GM12874 (cell line): ENCODE data around the gene CPXM1.

Source experiments
- CTCF ChIP-seq: IDR thresholded peaks from 2 replicates; pipeline ENCODE4 v1.5.1; 2011; ENCODE audit warnings: low read depth, mild to moderate bottlenecking, control low read depth, low read length, moderate library complexity; ENCODE audit not compliant: insufficient read depth

Gene CPXM1

DNA sequence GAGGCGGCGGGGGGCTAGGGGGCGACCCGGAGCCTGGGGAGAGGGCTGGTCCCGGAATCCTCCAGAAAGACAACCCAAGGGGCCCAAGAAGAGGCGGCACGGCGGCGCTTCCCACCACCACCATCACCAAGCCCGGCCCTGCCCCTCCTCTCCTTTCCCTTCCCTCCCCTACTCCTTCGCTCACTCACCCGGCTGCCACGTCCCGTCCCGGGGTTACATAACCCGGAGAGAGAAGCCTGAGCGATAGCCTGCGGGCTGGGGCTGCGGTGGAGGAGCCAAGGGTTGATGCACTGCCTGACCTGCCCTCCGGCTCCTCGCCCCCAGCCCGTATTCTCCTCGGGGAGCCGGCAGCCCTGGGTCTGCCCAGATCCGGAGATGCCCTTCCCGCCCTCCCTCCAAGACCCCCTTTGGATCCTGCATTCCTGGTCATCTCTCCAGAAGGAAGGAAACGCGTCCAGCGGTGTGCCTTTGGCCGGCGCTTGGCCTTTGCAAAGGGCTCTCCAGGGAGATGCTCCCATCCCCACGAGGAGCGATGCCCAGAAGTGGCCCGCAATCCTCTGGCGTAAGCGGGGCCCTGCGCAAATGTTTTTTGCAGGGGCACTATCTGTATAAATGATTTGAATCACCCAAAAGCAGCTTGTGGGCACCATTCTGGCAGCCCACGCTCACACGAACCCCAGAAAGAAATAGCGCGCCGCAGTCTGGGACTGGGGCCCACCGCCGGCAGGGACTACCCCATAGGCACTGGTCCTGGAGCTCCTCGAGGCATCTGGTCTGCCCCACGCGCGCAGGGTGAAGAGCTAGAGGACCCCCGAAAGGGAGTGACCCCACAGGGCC lies 4.6 kb upstream of the CPXM1 start:
- no peak for TF ChIP-seq CTCF

- TF ChIP-seq CTCF, result no peak
Observed at GRCh38 chr20:2804041-2804828, 3.8 kb upstream of the CPXM1 start.

DNA sequence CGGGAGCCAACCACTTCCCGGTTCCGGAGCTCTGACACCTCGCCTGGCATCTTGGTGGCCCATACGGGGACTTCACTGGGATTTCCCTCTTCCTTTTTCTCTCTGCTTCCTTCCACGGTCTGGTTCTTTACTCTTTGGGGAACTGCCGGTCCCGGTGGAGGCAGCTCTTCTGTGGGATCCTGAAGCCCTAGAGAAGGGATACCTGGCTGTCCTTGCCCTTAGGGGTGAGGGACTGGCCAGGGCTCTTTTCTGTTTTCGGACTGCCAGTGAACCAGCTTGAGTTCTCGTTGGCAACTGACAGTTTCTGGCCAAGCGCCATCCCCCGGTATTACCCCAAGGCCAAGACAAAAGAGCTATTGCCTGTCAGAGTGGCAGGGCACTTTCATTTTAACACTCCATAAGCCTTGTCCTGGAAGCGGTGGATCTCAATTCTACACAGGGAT lies 880 bp upstream of the CPXM1 start:
- TF ChIP-seq CTCF, result no peak

GRCh38 chr20:2799688-2800520 lies 523 bp downstream of the CPXM1 start:
- TF ChIP-seq CTCF, result no peak

GRCh38 chr20:2799271-2799670 lies 1.2 kb downstream of the CPXM1 start:
- no peak for TF ChIP-seq CTCF

DNA sequence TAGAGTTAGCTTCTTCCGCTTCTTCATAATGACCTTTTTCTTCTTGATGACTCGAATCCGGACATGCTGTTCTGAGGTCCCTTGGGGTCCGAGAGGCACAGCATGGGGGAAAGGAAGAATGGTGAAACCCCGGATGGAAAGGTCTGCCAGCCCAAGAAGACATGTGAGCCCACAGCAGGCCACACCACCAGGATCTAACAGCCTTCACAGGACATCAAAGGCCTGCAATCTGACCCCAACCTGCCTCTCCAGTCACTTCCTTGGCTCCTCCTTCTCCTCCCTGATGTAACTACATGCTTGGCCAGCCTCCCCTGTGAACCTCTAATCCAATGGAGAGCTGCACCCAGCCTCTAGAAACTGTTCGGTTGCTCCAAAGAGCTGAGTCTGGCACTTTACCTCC lies 1.6 kb downstream of the CPXM1 start:
- no peak for TF ChIP-seq CTCF
